ENCODE data around the gene BTBD7.

GRCh38 chr14:93326196-93326595 is 6.6 kb downstream of the BTBD7 start:
- no peak for TF ChIP-seq CTCF (IDR thresholded peaks at IDR 0.05; ENCODE audit: low read depth, low read length)
- no peak for TF ChIP-seq POLR2A (IDR thresholded peaks at IDR 0.05; ENCODE audit: extremely low read depth, insufficient read length)
- no peak for TF ChIP-seq MAX (IDR thresholded peaks at IDR 0.05; ENCODE audit: low read depth, low read length)
